Erythroblast (primary cell): ENCODE measurements around the gene MRPS14.

Experiments
- GATA1 ChIP-seq: IDR thresholded peaks from 2 replicates; pipeline ENCODE4 v1.6.1; 2011; ENCODE audit warnings: low read depth, mild to moderate bottlenecking, control low read depth, low read length, moderate library complexity
- POLR2A ChIP-seq: IDR thresholded peaks from 2 replicates; pipeline ENCODE4 v1.6.1; 2011; ENCODE audit warnings: mild to moderate bottlenecking, low read length

GRCh38 chr1:175043824-175044223 is 20.6 kb upstream of the MRPS14 start:
- TF ChIP-seq POLR2A, result no peak
- no peak for TF ChIP-seq GATA1
